Gastrocnemius medialis (tissue), 4 donors: ENCODE data around the gene SLC13A5.

Source experiments
- CTCF ChIP-seq, 5 experiments: fragments of 450-650 bp in 3 of 5; fragments of 200-600 bp in 2 of 5; sonication (generic) in 2 of 5; IDR thresholded peaks in 4 of 5; conservative IDR thresholded peaks in 1 of 5; 1 replicate in 4 of 5; 2 replicates in 1 of 5; pipeline ENCODE4 v1.5.1; 2016 to 2019; ENCODE audit warnings: antibody characterized with exemption in 5 of 5, mild to moderate bottlenecking in 3 of 5, moderate library complexity in 3 of 5
- POLR2A ChIP-seq, 2 donors: fragments of 450-650 bp; IDR thresholded peaks; one replicate each; pipeline ENCODE4 v1.6.1; 2017; ENCODE audit warnings: antibody characterized with exemption in 2 of 2, mild to moderate bottlenecking in 2 of 2, moderate library complexity in 2 of 2

GRCh38 chr17:6711081-6711674 lies 2.0 kb downstream of the SLC13A5 start:
- TF ChIP-seq CTCF (IDR thresholded peaks at IDR 0.05 in 4 of 5, conservative IDR thresholded peaks at IDR 0.05 in 1 of 5), result no peak
- TF ChIP-seq POLR2A (IDR thresholded peaks at IDR 0.05), result no peak
